Activated naive CD4-positive, alpha-beta T cell treated with anti-CD3 and anti-CD28 coated beads, Interleukin-2, amount 10 ng/mL, durations not matched to agents 7 days and 5 days (primary cell): ENCODE data around the gene MCCD1.
"Not testable (repeated sequence)": the region's sequence is repeated elsewhere in the genome, so short reads cannot be mapped to it uniquely, and the experiment has no call there.

ENCODE experiments used
- CTCF ChIA-PET: fragments of 350-600 bp; sonication (Branson Sonifier 250); formaldehyde crosslinking; loops from one replicate; lab custom pipeline; 2021; ENCODE audit warnings: antibody characterized with exemption; lab: Charles Lee
- DNase-seq: peaks from one replicate; pipeline ENCODE4 v3.0.0-alpha.2; 2020
- H3K27ac Mint-ChIP-seq: one replicate; pipeline ENCODE4 v1.8.0; 2021; ENCODE audit warnings: mild to moderate bottlenecking, moderate library complexity, mixed read lengths
- H3K27me3 Mint-ChIP-seq: one replicate; pipeline ENCODE4 v1.8.0; 2021; ENCODE audit warnings: mild to moderate bottlenecking, mixed read lengths
- H3K36me3 Mint-ChIP-seq: one replicate; pipeline ENCODE4 v1.8.0; 2021; ENCODE audit warnings: mixed read lengths
- H3K4me1 Mint-ChIP-seq: one replicate; pipeline ENCODE4 v1.8.0; 2021; ENCODE audit warnings: mixed read lengths
- H3K4me3 Mint-ChIP-seq: one replicate; pipeline ENCODE4 v1.8.0; 2021; ENCODE audit warnings: mild to moderate bottlenecking, moderate library complexity, mixed read lengths
- H3K9me3 Mint-ChIP-seq: one replicate; pipeline ENCODE4 v1.8.0; 2021; ENCODE audit warnings: mixed read lengths

MCCD1 gene

DNA sequence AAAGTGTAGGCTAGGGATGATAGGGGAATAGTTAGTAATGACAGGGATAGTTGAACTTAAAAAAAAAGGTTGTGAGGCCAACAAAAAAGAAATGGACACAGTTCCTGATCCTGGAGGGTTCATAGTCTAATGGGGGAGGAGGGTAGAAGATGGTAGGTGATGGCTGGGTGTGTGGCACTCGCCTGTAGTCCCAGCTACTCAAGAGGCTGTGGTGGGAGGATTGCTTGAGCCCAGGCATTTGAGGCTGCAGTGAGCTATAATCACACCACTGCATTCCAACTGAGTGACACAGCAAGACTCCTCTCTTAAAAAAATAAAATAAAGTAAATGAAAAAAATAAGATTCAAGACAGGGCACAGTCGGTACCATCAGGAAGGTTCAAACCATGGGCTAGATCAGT, 33.2 kb upstream of the MCCD1 start:
- no peaks in the 10 kb centered on the region for H3K27me3 Mint-ChIP-seq
- H3K36me3 Mint-ChIP-seq, result peaks cover 25% of the 10 kb centered on the region
- H3K4me1 Mint-ChIP-seq, result peaks cover 73% of the 10 kb centered on the region
- DNase-seq, result no peak
- CTCF ChIA-PET, result interaction anchor here (0.6 to 1.5 kb wide), 6 partner anchors 51 to 883 kb away, joined by 3 to 7 read pairs (median 4); partner anchors contain the start of gene ATP6V1G2
- peak overlapping the region; percentile 81 for H3K27ac Mint-ChIP-seq
- H3K4me3 Mint-ChIP-seq, result peak overlapping the region; percentile 81
- no peaks in the 10 kb centered on the region for H3K9me3 Mint-ChIP-seq

DNA sequence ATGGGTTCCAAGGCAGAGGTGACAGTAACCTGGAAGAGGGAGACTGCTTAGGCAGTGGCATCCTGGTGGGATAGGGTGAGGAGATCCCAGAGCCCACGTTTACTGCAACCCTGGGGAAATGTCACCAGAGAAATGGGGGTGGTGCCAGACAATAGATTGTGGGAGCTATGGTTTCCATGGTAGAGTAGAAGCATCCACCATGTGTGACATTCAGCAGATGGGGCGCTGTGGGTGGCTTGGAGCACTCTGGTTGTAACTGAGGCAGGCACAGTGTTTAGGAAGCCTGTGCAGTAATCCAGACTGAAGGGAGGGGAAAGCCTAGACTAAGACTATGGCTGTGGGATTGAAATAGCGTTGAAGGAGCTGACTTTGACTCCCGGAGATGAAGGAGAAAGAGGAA, 31.9 kb upstream of the MCCD1 start:
- peak overlapping the region; percentile 81 for H3K4me3 Mint-ChIP-seq
- H3K27me3 Mint-ChIP-seq, DNase-seq, H3K9me3 Mint-ChIP-seq: not testable (repeated sequence)
- H3K27ac Mint-ChIP-seq, result peak overlapping the region; percentile 88
- peaks cover 34% of the 10 kb centered on the region for H3K36me3 Mint-ChIP-seq
- CTCF ChIA-PET, result interaction anchor here (0.6 to 1.5 kb wide), 6 partner anchors 42 to 155 kb away, joined by 3 to 5 read pairs (median 3); partner anchors contain the start of gene DDX39B
- H3K4me1 Mint-ChIP-seq, result peaks cover 77% of the 10 kb centered on the region

DNA sequence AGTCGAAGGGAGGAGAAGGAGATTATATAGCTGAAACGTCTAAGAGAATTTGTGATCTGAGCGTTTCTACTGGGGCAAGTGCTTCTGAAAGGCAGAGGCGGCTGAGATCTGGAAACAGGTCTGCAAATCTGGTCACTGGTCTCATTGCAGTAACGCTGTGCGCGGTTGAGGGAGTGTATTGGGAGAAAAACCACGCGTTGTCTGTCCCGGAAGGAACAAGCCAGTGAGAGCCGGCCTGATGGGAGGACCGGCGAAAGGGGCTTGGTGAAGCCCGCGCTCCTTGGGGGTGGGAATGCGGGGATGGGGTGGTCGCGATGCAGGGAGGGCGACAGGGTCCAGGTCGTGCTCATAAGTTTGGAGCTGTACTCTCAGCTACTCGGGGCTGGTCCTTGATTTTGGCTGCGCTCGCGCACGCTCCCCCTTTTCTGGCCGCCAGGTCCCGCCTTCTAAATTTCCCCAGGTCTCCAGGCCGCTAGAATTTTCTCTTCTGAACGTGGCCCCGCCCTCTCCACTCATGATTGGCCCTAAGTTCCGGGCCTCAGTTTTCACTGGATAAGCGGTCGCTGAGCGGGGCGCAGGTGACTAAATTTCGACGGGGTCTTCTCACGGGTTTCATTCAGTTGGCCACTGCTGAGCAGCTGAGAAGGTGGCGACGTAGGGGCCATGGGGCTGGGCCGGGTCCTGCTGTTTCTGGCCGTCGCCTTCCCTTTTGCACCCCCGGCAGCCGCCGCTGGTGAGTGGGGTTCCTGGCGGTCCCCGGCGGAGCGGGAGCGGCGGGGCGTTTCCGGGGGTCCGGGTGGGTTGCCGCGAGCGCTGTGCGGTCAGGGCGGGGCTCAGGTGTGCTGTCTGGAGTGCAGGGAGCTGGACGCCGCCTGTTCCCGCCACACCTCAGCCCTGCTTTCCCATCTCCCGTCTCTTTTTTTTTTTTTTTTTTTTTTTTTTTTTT, 31.0 kb upstream of the MCCD1 start, which contains the start of gene MICB:
Gene MICB, plus strand, starts transcription at position 615 of the 946 bp plus-strand sequence. Its CDS starts 49 bp downstream, at position 664.
- Mint-ChIP-seq H3K36me3 (peaks cover 37% of the 10 kb centered on the region), H3K27me3 (no peaks in the 10 kb centered on the region), H3K9me3 (no peaks in the 10 kb centered on the region), H3K4me1 (peaks cover 76% of the 10 kb centered on the region), H3K4me3 (peak within 1 kb of the TSS; percentile 81), H3K27ac (peak within 1 kb of the TSS; percentile 88)
- CTCF ChIA-PET, result interaction anchor here (0.9 to 1.5 kb wide), 5 partner anchors 41 to 154 kb away, joined by 3 to 5 read pairs (median 3); partner anchors contain the start of gene DDX39B
- peak; percentile 93 for DNase-seq

DNA sequence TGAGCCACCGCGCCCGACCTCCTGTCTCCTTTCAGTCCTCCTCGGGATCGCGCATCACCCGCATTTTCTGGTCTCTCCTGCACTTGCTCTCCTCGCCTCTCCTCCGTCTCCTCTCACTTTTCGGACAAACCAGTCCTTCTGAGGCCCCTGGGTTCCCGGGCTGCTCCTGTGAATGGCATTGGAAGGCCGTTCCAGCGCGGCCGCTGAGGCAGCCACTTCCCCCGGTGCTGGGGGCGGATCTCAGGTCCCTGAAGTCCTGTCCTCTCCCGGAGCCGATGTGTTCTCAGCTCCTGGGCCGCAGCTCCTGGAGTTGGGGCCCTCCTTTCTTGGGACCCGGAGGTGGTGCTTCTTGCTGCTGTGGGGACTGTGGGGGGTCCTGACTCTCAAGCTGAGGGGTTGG, 30.0 kb upstream of the MCCD1 start:
- Mint-ChIP-seq H3K27me3 (no peaks in the 10 kb centered on the region), H3K4me1 (peaks cover 78% of the 10 kb centered on the region), H3K4me3 (peak overlapping the region; percentile 81), H3K36me3 (peaks cover 36% of the 10 kb centered on the region), H3K9me3 (no peaks in the 10 kb centered on the region), H3K27ac (peak overlapping the region; percentile 87)
- CTCF ChIA-PET, result interaction anchor here (1.5 kb wide), 1 partner anchor 100 kb away, joined by 5 read pairs; no protein-coding TSS in a partner anchor
- DNase-seq, result no peak

DNA sequence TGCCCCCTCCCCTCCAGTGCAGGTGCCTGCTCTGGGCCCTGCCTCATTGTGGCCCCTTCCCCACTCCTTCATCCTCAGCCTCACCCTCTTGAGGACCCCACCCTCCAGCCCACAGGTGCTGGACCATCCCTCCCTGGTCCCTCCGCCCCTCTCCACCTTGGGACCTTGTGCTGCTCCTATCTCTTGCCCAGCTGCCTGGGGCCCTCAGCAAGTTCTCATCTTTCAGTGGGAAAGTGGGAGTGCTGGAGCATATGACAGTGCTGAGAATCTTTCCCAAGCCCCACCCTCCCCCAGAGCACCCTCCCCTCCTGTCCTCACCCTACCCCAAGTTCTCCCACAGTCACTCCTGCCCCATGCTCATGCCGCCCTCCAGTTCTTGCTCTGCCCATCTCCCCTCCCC, 29.1 kb upstream of the MCCD1 start:
- H3K27me3 Mint-ChIP-seq, CTCF ChIA-PET, DNase-seq, H3K9me3 Mint-ChIP-seq, H3K27ac Mint-ChIP-seq: not testable (repeated sequence)
- Mint-ChIP-seq H3K4me3 (peak overlapping the region; percentile 81), H3K36me3 (peaks cover 38% of the 10 kb centered on the region), H3K4me1 (peaks cover 81% of the 10 kb centered on the region)

DNA sequence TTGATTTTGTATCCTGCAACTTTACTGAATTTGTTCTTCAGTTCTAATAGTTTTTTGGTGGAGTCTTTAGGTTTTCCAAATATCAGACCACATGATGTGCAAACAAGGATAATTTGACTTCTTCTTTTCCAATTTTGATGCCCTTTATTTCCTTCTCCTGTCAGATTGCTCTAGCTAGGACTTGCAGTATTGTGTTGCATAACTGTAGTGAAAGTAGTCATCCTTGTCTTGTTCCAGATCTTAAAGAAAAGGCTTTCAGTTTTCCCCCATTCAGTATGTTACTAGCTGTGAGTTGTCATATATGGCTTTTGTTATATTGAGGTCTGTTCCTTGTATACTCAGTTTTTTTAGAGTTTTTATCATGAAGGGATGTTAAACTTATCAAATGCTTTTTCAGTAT, 26.2 kb upstream of the MCCD1 start:
- Mint-ChIP-seq H3K36me3 (peaks cover 49% of the 10 kb centered on the region), H3K4me3 (no peak overlapping the region), H3K27ac (no peak overlapping the region), H3K27me3 (no peaks in the 10 kb centered on the region), H3K9me3 (no peaks in the 10 kb centered on the region), H3K4me1 (peaks cover 67% of the 10 kb centered on the region)
- CTCF ChIA-PET, result no interaction called here
- no peak for DNase-seq

DNA sequence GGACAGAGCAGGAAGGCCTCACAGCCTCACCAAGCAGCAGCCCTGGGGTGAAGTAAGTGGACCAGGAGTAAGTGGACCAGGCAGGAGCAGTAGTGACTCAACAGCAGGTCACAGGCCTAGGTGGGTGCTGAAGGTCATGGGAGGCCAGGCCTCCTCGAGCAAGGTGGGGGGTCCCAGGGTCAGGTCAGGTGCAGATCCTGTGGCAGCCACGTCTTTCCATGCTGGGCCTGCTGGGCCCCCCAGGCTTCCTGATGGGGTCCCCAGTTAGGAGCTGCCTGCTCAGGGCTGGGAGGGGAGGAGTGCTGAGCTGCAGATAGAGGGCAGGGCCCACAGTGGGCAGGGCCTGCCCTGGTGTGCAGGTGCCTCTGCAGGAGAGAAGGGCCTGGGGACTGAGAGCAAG, 19.7 kb upstream of the MCCD1 start:
- H3K9me3 Mint-ChIP-seq, CTCF ChIA-PET, DNase-seq, H3K27ac Mint-ChIP-seq, H3K27me3 Mint-ChIP-seq, H3K4me3 Mint-ChIP-seq: not testable (repeated sequence)
- Mint-ChIP-seq H3K36me3 (peaks cover 72% of the 10 kb centered on the region), H3K4me1 (peaks cover 12% of the 10 kb centered on the region)

DNA sequence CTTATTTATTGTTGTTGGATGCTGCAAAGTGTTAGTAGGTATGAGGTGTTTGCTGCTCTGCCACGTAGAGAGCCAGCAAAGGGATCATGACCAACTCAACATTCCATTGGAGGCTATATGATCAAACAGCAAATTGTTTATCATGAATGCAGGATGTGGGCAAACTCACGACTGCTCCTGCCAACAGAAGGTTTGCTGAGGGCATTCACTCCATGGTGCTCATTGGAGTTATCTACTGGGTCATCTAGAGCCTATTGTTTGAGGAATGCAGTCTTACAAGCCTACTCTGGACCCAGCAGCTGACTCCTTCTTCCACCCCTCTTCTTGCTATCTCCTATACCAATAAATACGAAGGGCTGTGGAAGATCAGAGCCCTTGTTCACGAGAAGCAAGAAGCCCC, 18.8 kb upstream of the MCCD1 start:
- DNase-seq, result no peak
- Mint-ChIP-seq H3K4me3 (no peak overlapping the region), H3K4me1 (peaks cover 9% of the 10 kb centered on the region), H3K27ac (peak overlapping the region; percentile 39), H3K27me3 (no peaks in the 10 kb centered on the region), H3K36me3 (peaks cover 69% of the 10 kb centered on the region), H3K9me3 (no peaks in the 10 kb centered on the region)
- CTCF ChIA-PET, result no interaction called here

DNA sequence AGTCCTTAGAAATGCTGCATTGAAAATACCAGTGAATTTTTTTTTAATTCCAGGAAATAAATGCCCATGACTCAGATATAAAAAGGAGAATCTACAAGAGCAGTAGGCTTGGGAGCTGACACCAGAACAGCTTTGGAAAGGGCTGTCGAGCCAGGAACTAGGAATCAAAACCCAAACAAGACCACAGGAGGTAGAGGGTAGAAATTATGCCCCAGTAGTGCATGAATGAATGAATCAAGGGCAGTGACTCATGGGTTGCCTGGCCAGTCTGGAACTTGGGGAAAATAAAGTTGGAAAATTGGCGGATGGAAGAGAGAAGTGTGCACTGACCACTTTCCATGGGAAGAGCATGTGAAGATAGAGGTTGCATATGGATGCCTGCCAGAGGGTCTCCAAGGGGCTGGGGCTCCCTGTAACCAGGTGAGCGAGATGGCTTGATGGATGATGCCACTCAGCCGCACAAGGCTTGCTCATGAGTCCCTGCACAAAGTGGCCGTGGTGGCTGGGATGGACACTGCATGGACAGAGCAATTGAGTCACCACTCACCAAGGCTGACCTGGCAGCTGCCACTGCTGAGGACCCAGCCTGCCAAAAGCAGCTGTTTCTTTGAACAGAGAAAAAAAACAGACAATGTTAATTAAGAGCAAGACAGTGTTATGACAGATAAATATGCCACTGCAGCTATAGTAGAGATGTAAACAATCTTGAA, 15.2 kb upstream of the MCCD1 start:
- Mint-ChIP-seq H3K4me1 (no peaks in the 10 kb centered on the region), H3K4me3 (no peak overlapping the region), H3K36me3 (peaks cover 40% of the 10 kb centered on the region), H3K27ac (no peak overlapping the region), H3K9me3 (no peaks in the 10 kb centered on the region), H3K27me3 (peaks cover 20% of the 10 kb centered on the region)
- DNase-seq, result no peak
- CTCF ChIA-PET, result no interaction called here

DNA sequence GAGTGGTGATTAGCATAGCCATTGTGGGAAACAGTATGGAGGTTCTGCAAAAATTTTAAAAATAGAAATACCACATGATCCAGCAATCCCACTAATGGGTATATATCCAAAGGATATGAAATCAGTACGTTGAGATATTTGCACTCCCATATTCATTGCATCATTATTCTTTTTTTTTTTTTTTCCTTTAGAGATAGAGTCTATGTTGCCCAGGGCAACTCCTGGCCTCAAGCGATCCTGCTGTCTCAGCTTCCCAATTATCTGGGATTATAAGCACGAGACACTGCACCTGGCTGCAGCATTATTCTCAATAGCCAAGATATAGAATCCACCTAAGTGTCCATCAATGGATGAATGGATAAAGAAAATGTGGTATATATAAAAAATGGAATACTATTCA, 6.9 kb upstream of the MCCD1 start:
- no peaks in the 10 kb centered on the region for H3K4me1 Mint-ChIP-seq
- H3K36me3 Mint-ChIP-seq, result no peaks in the 10 kb centered on the region
- H3K9me3 Mint-ChIP-seq, result no peaks in the 10 kb centered on the region
- H3K4me3 Mint-ChIP-seq, result no peak overlapping the region
- peaks cover 47% of the 10 kb centered on the region for H3K27me3 Mint-ChIP-seq
- CTCF ChIA-PET, result no interaction called here
- no peak overlapping the region for H3K27ac Mint-ChIP-seq
- no peak for DNase-seq

DNA sequence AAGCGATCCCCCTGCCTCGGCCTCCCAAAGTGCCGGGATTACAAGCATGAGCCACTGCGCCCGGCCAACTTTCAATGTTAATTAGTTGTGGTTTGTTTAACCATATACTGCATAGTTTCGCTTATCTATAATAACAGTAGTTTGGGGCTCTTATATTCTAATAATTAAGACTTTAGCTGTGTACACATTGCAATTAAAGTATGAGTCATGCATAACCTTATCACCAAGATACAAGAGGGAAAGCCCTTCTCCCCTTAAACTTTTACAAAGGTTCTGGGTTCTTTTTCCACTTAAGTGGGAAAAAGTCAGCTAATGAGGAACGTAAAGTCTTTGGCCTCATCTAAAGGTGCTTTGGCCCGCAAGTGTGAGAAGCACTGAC, 3.2 kb upstream of the MCCD1 start:
- no peak overlapping the region for H3K4me3 Mint-ChIP-seq
- H3K27me3 Mint-ChIP-seq, result peaks cover 26% of the 10 kb centered on the region
- no peak overlapping the region for H3K27ac Mint-ChIP-seq
- H3K4me1 Mint-ChIP-seq, result no peaks in the 10 kb centered on the region
- H3K9me3 Mint-ChIP-seq, result no peaks in the 10 kb centered on the region
- DNase-seq, result no peak
- peaks cover 14% of the 10 kb centered on the region for H3K36me3 Mint-ChIP-seq
- CTCF ChIA-PET, result no interaction called here

DNA sequence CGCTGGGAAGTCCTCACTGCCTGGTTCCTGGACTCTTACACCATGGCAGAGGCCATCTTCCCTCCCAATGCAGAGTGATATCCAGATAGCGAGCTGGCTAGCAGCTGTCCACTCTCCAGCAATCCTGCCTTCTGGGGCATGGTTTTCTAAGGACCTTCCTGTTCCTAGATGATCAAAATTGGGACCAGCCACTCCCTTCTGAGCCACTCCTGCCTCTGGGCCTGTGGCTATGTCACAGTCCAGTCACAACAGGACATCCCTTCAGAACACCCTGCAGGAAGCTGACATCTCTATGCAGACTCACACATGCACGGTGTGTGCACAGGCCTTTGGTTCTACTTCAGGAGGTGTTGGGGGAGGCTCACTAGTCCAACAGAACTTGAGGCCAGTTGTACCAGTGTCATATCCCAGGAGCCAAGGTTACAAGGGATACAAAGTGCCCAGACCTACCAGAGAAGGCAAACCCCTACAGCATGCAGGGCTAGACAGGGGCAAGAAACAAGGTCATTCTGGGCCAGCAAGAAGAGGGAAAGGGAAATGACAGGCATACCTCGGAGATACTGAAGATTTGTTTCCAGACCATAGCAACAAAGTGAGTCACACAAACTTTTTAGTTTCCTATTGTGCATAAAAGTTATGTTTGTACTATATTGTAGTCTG, 2.7 kb upstream of the MCCD1 start:
- CTCF ChIA-PET, result no interaction called here
- Mint-ChIP-seq H3K9me3 (no peaks in the 10 kb centered on the region), H3K27ac (no peak overlapping the region), H3K4me1 (no peaks in the 10 kb centered on the region), H3K27me3 (peaks cover 21% of the 10 kb centered on the region), H3K36me3 (peaks cover 19% of the 10 kb centered on the region), H3K4me3 (no peak overlapping the region)
- no peak for DNase-seq

DNA sequence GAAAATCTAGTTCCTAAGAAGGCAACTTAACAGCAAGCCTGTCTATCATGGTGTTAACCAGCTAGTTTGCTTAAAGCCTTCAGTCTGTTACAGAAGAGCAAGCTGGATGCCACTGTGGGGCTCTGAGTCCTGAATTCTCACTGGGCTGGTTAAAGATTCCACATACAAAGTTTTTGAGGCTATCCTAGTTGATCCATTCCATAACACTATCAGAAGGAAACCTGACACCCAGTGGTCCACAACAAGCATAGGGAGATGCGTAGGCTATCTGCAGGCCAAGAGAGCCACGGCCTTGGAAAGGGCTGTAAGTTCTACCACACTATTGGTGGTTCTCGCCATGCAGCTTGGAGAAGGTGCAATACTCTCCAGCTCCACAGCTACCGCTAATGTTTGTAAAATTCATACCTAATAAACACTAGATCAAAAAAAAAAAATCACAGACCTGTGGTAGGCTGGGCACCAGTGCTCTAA, 420 bp upstream of the MCCD1 start:
- Mint-ChIP-seq H3K27me3 (peaks cover 4% of the 10 kb centered on the region), H3K9me3 (no peaks in the 10 kb centered on the region), H3K4me3 (no peak overlapping the region), H3K27ac (no peak overlapping the region), H3K4me1 (peaks cover 9% of the 10 kb centered on the region), H3K36me3 (peaks cover 38% of the 10 kb centered on the region)
- DNase-seq, result no peak
- CTCF ChIA-PET, result no interaction called here
